GM21381 (cell line): ENCODE measurements around the gene NARF.
"Not testable (repeated sequence)": the region's sequence is repeated elsewhere in the genome, so short reads cannot be mapped to it uniquely, and the experiment has no call there.

ENCODE experiments used
- ATAC-seq: cut with Tn5 transposase; IDR thresholded peaks from one replicate; pipeline ENCODE4 v1.9.1; 2021; ENCODE audit warnings: mild to moderate bottlenecking, moderate library complexity; ENCODE audit not compliant: unreplicated experiment

The NARF gene

GRCh38 chr17:82458179-82458884 is at the start of gene NARF:
Gene NARF, plus strand, starts transcription at chr17:82458741. Its CDS starts 63 bp downstream, at chr17:82458804.
- ATAC-seq = peak; percentile 90

DNA sequence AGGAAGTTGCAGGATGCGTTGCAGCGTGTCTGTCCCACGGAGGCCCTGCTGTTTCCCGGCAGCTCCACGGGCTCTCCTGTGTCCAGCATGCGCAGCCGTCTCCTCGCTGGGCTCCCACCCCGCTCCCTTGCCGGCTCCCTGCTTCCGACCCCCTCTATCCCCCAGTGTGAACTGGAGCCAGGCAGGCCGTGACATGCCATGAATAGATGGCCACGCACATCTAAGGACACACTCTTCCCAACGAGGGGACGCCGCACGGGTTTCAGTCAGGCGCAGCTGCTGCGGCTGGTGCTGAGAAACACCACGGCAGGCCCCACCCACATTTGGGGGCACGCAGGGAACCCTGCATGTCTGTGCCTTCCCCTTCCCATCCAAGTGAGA is 49.6 kb upstream of the NARF start:
- ATAC-seq = no peak

DNA sequence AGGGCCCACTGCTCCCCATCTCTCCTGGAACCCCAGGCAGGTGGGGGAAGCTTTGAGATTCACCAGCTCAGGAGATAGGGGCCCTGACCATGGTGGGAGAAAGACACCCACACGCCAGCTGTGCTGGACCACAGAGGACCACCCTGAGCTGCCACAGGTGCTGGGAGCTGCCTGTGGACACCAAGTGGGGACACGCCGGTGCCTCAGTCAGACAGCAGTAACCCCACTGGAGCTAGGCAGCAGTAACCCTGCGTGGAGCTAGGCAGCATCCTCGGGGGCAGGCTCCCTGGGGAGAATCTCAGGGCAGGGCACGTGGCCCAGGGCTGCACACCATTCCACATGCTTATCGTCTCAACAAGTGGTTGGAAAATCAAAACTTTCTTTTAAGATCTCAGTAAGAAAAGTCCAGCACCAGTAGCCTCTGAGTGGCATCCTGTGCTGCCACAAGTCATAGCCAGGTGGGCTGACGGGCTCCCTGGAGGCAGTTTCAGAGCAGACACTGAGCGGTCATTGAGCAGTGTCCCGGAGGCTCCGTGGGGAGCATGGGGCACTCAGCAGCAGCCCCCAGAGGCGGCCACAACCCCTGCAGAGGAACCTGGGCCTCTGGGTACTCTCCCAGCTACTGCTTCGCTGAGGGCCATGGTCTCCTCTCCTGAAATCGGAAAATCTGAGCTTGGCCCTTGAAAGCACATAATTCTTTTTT is 48.4 kb upstream of the NARF start:
- no peak for ATAC-seq

DNA sequence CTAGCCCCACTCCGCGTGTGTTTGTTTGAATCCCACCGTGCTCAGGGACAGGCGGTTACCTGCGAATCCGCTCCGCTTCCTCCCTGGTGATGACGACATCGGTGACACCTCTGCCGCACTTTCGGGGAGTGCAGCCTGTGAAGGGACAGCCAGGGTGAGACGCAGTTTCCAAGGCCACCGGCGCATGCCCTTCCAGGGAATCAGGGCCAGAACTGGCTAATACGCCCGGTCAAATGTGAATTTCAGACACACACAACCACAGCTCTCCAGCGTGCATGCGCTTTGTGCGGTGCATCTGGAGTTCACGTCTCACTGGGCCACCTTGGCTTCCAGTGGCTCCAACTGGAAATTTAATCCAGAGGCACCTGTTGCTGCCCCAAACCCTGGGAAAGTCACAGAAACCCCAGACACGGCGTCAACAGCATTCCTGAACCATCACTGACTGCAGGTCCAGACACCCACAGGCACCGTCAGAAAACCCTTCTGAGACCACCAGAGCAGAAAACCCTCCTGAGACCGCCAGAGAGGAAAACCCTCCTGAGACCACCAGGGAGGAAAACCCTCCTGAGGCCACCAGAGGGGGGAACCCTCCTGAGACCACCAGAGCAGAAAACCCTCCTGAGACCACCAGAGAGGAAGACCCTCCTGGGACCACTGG is 47.0 kb upstream of the NARF start:
- ATAC-seq = no peak

DNA sequence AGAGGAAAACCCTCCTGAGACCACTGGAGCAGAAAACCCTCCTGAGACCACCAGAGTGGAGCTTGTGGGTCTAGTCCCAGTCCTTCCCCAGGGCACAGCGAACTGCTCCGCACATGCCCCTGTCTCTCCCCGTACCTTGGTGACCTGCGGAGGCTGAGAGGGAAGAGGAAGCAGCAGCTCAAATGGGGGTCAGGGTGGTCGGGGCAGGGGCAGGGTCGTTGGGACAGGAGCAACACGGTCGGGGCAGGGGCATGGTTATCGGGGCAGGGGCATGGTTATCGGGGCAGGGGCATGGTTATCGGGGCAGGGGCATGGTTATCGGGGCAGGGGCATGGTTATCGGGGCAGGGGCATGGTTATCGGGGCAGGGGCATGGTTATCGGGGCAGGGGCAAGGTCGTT is 46.5 kb upstream of the NARF start:
- not testable (repeated sequence) for ATAC-seq

GRCh38 chr17:82412535-82413520 is 45.7 kb upstream of the NARF start:
- no peak for ATAC-seq

DNA sequence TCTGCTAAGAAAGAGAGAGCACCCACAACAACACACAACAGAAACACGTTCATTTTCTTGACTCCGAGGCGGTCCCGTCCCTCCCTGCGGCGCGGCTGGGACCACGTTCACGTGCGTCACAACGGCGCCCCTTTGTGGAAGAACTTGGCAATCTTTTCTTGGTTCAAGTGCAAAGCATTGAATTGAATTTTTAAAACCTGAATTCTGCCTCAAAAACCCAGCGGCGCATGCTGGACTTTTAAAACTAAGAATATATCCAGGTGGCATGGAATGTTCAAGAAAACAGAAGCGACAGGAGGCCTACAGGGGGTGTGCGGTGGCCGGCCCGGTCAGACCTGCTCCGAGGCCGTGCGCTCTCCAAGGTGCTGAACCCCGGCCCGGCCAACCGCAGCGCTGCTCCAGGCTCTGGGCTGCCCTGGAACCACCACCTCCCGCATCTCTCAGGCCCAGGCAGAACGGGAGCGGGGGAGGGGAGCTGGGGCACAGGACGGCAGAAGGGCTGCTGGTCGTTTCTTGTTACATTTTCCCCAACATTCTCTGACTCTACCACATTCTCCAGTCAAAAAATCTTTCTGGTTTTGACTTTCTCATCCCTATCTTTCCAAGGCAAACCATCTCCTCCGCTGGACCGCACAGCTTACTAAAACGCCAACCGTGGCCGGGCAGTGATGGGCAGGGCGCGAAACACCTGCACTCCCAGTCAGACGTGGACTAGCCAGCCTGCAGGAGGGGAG is 43.8 kb upstream of the NARF start:
- no peak for ATAC-seq

GRCh38 chr17:82415336-82415735 is 43.2 kb upstream of the NARF start:
- no peak for ATAC-seq

- no peak for ATAC-seq
Observed at GRCh38 chr17:82415786-82416185, 42.8 kb upstream of the NARF start.

DNA sequence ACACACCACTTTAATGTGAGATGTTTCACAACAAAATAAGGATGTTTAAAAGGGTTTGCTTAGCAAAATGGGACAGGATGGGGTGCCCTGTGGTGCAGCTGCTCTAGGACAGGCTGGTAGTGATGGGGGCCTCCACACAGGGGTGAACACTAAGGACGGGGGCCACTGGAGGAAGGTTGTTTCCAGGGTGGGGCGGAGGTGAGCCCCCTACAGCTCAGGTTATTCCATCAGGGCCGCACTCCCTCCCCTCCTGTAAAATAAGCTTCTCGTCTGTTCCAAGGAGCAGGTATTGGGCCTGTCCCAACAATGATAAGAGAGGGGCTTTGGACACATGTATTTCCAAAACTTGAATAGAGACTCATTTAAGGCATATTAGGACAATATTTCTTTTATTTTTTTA is 42.3 kb upstream of the NARF start:
- no peak for ATAC-seq

GRCh38 chr17:82416771-82417170 is 41.8 kb upstream of the NARF start:
- ATAC-seq = no peak

- ATAC-seq = peak; percentile 86
Observed at GRCh38 chr17:82418001-82418986, 40.2 kb upstream of the NARF start, which contains the start of the genes HEXD and OGFOD3. Gene HEXD, plus strand, starts transcription at chr17:82418347. Its CDS starts 1,453 bp downstream, at chr17:82419800. Gene OGFOD3, minus strand, starts transcription at chr17:82418586. Its CDS starts 101 bp downstream, at chr17:82418485.

- ATAC-seq = no peak
Observed at GRCh38 chr17:82419540-82419939, 39.0 kb upstream of the NARF start.

GRCh38 chr17:82424001-82424862 is 34.3 kb upstream of the NARF start:
- no peak for ATAC-seq

DNA sequence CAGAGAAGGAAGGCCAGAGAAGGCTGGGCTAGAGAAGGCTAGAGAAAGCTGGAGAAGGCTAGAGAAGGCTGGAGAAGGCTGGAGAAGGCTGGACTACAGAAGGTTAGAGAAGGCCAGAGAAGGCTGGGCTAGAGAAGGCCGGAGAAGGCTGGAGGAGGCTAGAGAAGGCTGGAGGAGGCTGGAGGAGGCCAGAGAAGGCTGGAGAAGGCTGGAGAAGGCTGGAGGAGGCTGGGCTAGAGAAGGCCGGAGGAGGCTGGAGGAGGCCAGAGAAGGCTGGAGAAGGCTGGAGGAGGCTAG is 33.7 kb upstream of the NARF start:
- no peak for ATAC-seq

DNA sequence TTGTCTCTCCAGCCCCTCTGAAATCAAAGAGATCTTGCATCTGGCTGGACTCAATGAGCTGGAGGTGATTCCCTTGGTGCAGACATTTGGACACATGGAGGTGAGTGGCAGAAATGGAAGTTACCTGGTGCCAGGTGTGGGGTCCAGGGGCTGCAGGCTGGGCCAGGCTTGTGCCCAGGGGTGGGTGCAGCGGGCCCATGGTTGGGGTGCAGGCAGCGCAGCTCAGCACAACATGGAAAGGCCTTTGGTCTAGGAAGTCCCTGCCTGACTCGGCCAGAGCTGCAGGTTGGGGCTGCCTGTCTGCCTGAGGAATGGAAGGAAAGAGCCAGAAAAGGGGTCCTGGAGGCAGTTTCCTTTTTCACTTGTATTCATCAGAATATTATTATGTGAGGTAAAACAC is 30.0 kb upstream of the NARF start:
- no peak for ATAC-seq

DNA sequence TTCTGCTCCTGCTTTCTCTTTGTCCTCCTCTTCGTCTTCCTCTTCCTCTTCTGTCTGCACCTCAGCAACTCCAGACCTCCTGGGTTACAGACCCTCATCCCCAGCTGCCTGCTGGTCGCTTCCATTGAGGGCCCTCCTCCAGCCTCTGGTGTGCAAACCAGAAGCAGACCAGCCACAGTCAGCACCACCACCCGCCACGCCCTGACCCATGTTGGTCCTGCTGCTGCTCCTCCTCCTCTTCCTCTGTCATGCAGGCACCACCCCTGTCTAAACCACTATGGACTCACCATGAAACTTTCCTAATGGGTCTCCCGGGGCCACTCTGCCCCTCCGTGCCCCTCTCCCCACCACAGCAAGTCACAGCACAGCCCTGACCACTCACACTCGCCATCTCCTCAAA is 28.7 kb upstream of the NARF start:
- no peak for ATAC-seq

GRCh38 chr17:82432017-82432416 is 26.5 kb upstream of the NARF start:
- ATAC-seq = no peak
